Keratinocyte (primary cell): ENCODE measurements around the gene INPP4B. TPM values are rescaled to one million over a fixed set of nuclear protein-coding genes. Genes with fewer than 3 reads are reported as not detected.

Experiments
- DNase-seq: peaks from one replicate; pipeline ENCODE4 v3.0.0-alpha.2; 2011; ENCODE audit warnings: low read depth, missing footprints, low spot score
- FAIRE-seq: peaks from 2 replicates; lab custom pipeline; 2011; peaks lifted over from hg19 to GRCh38; lab: Jason Lieb, UNC
- H2AFZ ChIP-seq: 2 replicates; pipeline ENCODE4 v1.6.0; 2012; ENCODE audit warnings: low read length, control low read depth, inconsistent platforms; ENCODE audit not compliant: control insufficient read depth
- H3K27ac ChIP-seq: 2 replicates; pipeline ENCODE4 v1.5.1; 2011; ENCODE audit warnings: low read length; ENCODE audit not compliant: control insufficient read depth, insufficient read depth
- H3K27me3 ChIP-seq: 3 replicates; pipeline ENCODE4 v1.6.0; 2011; ENCODE audit warnings: low read length; ENCODE audit not compliant: control insufficient read depth, insufficient read depth; ENCODE audit errors: extremely low read depth
- H3K36me3 ChIP-seq, 2 experiments: 2 replicates in 1 of 2; 3 replicates in 1 of 2; pipeline ENCODE4 v1.5.1; 2011; ENCODE audit warnings: low read length in 2 of 2, mild to moderate bottlenecking in 1 of 2; ENCODE audit not compliant: control insufficient read depth in 2 of 2, insufficient read depth in 2 of 2; ENCODE audit errors: extremely low read depth in 1 of 2
- H3K4me1 ChIP-seq: 3 replicates; pipeline ENCODE4 v1.5.1; 2011; ENCODE audit warnings: low read length; ENCODE audit not compliant: control insufficient read depth, insufficient read depth; ENCODE audit errors: extremely low read depth
- H3K4me2 ChIP-seq: 3 replicates; pipeline ENCODE4 v1.6.0; 2011; ENCODE audit warnings: low read depth, low read length; ENCODE audit not compliant: control insufficient read depth, insufficient read depth; ENCODE audit errors: extremely low read depth
- H3K4me3 ChIP-seq, 3 experiments: fragments of 200-600 bp in 1 of 3; sonication (generic) in 1 of 3; 2 replicates in 2 of 3; 3 replicates in 1 of 3; pipeline ENCODE4 v1.5.1; 2011 to 2016; ENCODE audit warnings: low read length in 3 of 3, mild to moderate bottlenecking in 3 of 3, control low read depth in 2 of 3, inconsistent platforms in 1 of 3, low read depth in 1 of 3, mixed read lengths in 1 of 3, mixed run types in 1 of 3, moderate library complexity in 1 of 3; ENCODE audit not compliant: control insufficient read depth in 2 of 3, insufficient read depth in 2 of 3; ENCODE audit errors: extremely low read depth in 1 of 3
- H3K79me2 ChIP-seq: 2 replicates; pipeline ENCODE4 v1.6.0; 2012; ENCODE audit warnings: low read length; ENCODE audit not compliant: control insufficient read depth, insufficient read depth
- H3K9ac ChIP-seq: 3 replicates; pipeline ENCODE4 v1.6.0; 2011; ENCODE audit warnings: low read length; ENCODE audit not compliant: control insufficient read depth, insufficient read depth; ENCODE audit errors: extremely low read depth
- H3K9me1 ChIP-seq: 3 replicates; pipeline ENCODE4 v1.6.0; 2011; ENCODE audit warnings: low read length; ENCODE audit not compliant: control insufficient read depth, insufficient read depth; ENCODE audit errors: extremely low read depth
- H3K9me3 ChIP-seq: 2 replicates; pipeline ENCODE4 v1.5.1; 2012; ENCODE audit warnings: low read depth, low read length; ENCODE audit not compliant: control insufficient read depth
- H4K20me1 ChIP-seq: 3 replicates; pipeline ENCODE4 v1.6.0; 2011; ENCODE audit warnings: low read length; ENCODE audit not compliant: control insufficient read depth, insufficient read depth; ENCODE audit errors: extremely low read depth
- EZH2 ChIP-seq: IDR thresholded peaks from one replicate; pipeline ENCODE4 v1.6.1; 2012; ENCODE audit warnings: inconsistent platforms, mild to moderate bottlenecking, low read length, moderate library complexity
- dilution Hi-C: fragments of 300-500 bp; cut with MboI; formaldehyde crosslinking; loops from one replicate; pipeline ENCODE4 v1.7.0; 2020; ENCODE audit warnings: low sequenced_read_pairs; ENCODE audit not compliant: extremely low pct_ligation_motif_present
- polyA plus RNA-seq, 5 experiments: library from polyadenylated mRNA; depleted of rRNA in 3 of 5; stranded (reverse) in 3 of 5; stranded (forward) in 1 of 5; unstranded in 1 of 5; fragments of >200 nt; gene quantifications; 1 replicate in 1 of 5; 2 replicates in 3 of 5; 3 replicates in 1 of 5; pipeline versions ENCODE4 v1.2.1 to v1.2.3, GENCODE V29; 2011 to 2012; ENCODE audit warnings: missing spikeins in 2 of 5, low read depth in 1 of 5, low replicate concordance in 1 of 5
- TF ChIP-seq, protein P1 (sequence below), 3 experiments: IDR thresholded peaks in 1 of 3; conservative IDR thresholded peaks in 1 of 3; optimal IDR thresholded peaks in 1 of 3; 2 replicates in 2 of 3; 3 replicates in 1 of 3; pipeline versions ENCODE3 to v1.5.1; 2011; ENCODE audit warnings: low read length in 3 of 3, mild to moderate bottlenecking in 3 of 3, moderate library complexity in 2 of 3, control low read depth in 1 of 3, inconsistent platforms in 1 of 3; ENCODE audit not compliant: insufficient read depth in 2 of 3; ENCODE audit errors: extremely low read depth in 1 of 3

INPP4B gene
- polyA plus RNA-seq, 1 donor (not counting 4 experiments of a cell fraction or from before 2014, with no cell fraction given), result 50.2 TPM

DNA sequence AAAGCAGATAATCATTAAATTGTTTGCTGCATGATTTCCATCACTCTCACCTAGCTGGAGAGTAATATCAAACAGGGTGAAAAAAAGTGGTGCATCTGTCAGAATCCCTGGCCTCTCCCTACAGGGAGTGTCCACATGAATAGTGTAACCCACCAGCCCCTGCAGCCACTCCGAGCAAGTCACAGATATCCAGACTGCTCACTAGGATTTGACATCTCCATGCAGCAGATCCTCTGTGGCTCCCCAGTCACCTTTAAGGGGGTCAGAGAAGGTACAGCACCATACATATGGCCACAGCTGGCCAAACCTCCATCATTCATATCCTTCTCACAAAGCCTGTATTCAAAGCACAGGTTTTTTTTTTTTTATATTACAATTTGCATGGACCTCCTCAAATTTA is 536.3 kb downstream of the INPP4B start:
- DNase-seq (no peak), FAIRE-seq (no peak)
- no peaks in the 10 kb centered on the region for H4K20me1 ChIP-seq
- no peaks in the 10 kb centered on the region for H3K9me3 ChIP-seq
- H3K4me1 ChIP-seq, result no peaks in the 10 kb centered on the region
- H3K27ac ChIP-seq, result no peak overlapping the region
- dilution Hi-C loops, result no loop called here
- H3K4me3 ChIP-seq, result no peak overlapping the region
- no peak overlapping the region for H2AFZ ChIP-seq
- H3K27me3 ChIP-seq, result no peaks in the 10 kb centered on the region
- no peak overlapping the region for H3K4me2 ChIP-seq
- H3K79me2 ChIP-seq, result peaks cover 53% of the 10 kb centered on the region
- no peaks in the 10 kb centered on the region for H3K9me1 ChIP-seq
- TF ChIP-seq, protein P1, sequence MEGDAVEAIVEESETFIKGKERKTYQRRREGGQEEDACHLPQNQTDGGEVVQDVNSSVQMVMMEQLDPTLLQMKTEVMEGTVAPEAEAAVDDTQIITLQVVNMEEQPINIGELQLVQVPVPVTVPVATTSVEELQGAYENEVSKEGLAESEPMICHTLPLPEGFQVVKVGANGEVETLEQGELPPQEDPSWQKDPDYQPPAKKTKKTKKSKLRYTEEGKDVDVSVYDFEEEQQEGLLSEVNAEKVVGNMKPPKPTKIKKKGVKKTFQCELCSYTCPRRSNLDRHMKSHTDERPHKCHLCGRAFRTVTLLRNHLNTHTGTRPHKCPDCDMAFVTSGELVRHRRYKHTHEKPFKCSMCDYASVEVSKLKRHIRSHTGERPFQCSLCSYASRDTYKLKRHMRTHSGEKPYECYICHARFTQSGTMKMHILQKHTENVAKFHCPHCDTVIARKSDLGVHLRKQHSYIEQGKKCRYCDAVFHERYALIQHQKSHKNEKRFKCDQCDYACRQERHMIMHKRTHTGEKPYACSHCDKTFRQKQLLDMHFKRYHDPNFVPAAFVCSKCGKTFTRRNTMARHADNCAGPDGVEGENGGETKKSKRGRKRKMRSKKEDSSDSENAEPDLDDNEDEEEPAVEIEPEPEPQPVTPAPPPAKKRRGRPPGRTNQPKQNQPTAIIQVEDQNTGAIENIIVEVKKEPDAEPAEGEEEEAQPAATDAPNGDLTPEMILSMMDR (optimal IDR thresholded peaks at IDR 0.05 in 1 of 3, IDR thresholded peaks at IDR 0.05 in 1 of 3, conservative IDR thresholded peaks at IDR 0.05 in 1 of 3; ENCODE audit: extremely low read depth in 1 of 3, insufficient read depth in 2 of 3, low read length in 3 of 3), result no peak
- TF ChIP-seq EZH2, result no peak
- H3K36me3 ChIP-seq, result peaks cover 23 to 33% of the 10 kb centered on the region in 2 experiments
- H3K9ac ChIP-seq, result no peak overlapping the region

DNA sequence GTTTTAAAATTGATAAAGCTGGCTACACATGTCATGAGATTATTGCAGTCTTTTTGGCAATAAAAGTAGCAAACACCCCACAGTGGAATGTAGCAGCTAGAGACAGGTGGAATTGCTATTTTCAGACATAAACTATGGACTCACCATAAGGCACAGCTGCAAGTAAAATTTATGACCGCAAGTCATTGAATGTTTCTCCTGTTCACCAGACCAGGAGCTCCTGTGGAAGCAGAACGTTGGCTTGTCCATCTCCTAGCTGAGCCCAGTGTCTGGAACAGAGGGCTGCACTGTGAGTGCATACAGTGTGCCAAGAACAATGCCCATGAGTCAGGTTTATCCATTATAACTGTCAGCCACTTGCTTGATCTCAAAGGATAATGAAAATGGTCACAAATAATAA is 538.2 kb downstream of the INPP4B start:
- Histone ChIP-seq H3K4me2 (no peak overlapping the region), H3K79me2 (peaks cover 35% of the 10 kb centered on the region), H2AFZ (no peak overlapping the region), H3K27me3 (no peaks in the 10 kb centered on the region), H3K36me3 (peaks cover 14 to 25% of the 10 kb centered on the region in 2 experiments), H3K9me3 (no peaks in the 10 kb centered on the region), H3K27ac (no peak overlapping the region), H3K9ac (no peak overlapping the region), H3K4me1 (no peaks in the 10 kb centered on the region), H3K9me1 (no peaks in the 10 kb centered on the region), H3K4me3 (no peak overlapping the region), H4K20me1 (no peaks in the 10 kb centered on the region)
- dilution Hi-C loops, result no loop called here
- no peak for TF ChIP-seq EZH2
- TF ChIP-seq, protein P1 (optimal IDR thresholded peaks at IDR 0.05 in 1 of 3, IDR thresholded peaks at IDR 0.05 in 1 of 3, conservative IDR thresholded peaks at IDR 0.05 in 1 of 3; ENCODE audit: extremely low read depth in 1 of 3, insufficient read depth in 2 of 3, low read length in 3 of 3), result no peak
- DNase-seq (no peak), FAIRE-seq (no peak)
